ENCODE data around the gene GAREM2. TPM values are rescaled to one million over a fixed set of nuclear protein-coding genes. Genes with fewer than 3 reads are reported as not detected.

Gene GAREM2
- total RNA-seq, 4 donors from 2014 or later, result 0.35 to 0.94 (median 0.85) TPM; not detected in 1

- TF ChIP-seq POLR2A (IDR thresholded peaks at IDR 0.05) (no peak), CTCF (IDR thresholded peaks at IDR 0.05) (no peak)
- Histone ChIP-seq H3K4me1 (peaks cover 0 to 5% (median 0%) of the 10 kb centered on the region in 4 donors), H3K36me3 (peaks cover 0 to 94% (median 3%) of the 10 kb centered on the region in 3 donors), H3K4me3 (no peak overlapping the region), H3K27me3 (no peaks in the 10 kb centered on the region), H3K9me3 (no peaks in the 10 kb centered on the region), H3K27ac (no peak overlapping the region)
- no peak for DNase-seq
These were observed 56.7 kb downstream of the GAREM2 start for GRCh38 chr2:26229595-26229994.

- Histone ChIP-seq H3K4me1 (no peaks in the 10 kb centered on the region), H3K27ac (no peak overlapping the region), H3K27me3 (no peaks in the 10 kb centered on the region), H3K9me3 (no peaks in the 10 kb centered on the region), H3K4me3 (no peak overlapping the region), H3K36me3 (peaks cover 0 to 99% (median 5%) of the 10 kb centered on the region in 3 donors)
- TF ChIP-seq POLR2A (IDR thresholded peaks at IDR 0.05), result no peak
- no peak for TF ChIP-seq CTCF (IDR thresholded peaks at IDR 0.05)
- DNase-seq, result no peak
These were observed 57.9 kb downstream of the GAREM2 start for GRCh38 chr2:26230806-26231205.

GRCh38 chr2:26235089-26235488 is 62.2 kb downstream of the GAREM2 start:
- Histone ChIP-seq H3K4me1 (peaks cover 0 to 13% (median 0%) of the 10 kb centered on the region in 4 donors), H3K27ac (peak overlapping the region in 1 of 4 donors; percentile 61), H3K27me3 (no peaks in the 10 kb centered on the region), H3K9me3 (no peaks in the 10 kb centered on the region), H3K36me3 (peaks cover 0 to 88% (median 5%) of the 10 kb centered on the region in 3 donors), H3K4me3 (no peak overlapping the region)
- no peak for TF ChIP-seq POLR2A (IDR thresholded peaks at IDR 0.05)
- TF ChIP-seq CTCF (IDR thresholded peaks at IDR 0.05), result peak in 4 of 6 experiments; percentile 21 to 56 (median 50)
- no peak for DNase-seq

GRCh38 chr2:26237868-26238267 is 65.0 kb downstream of the GAREM2 start:
- H3K36me3 ChIP-seq, result peaks cover 0 to 61% (median 5%) of the 10 kb centered on the region in 3 donors

GRCh38 chr2:26238311-26238958 is 65.5 kb downstream of the GAREM2 start:
- H3K4me1 ChIP-seq, result peaks cover 0 to 42% (median 3%) of the 10 kb centered on the region in 4 donors
- H3K9me3 ChIP-seq, result no peaks in the 10 kb centered on the region
- no peaks in the 10 kb centered on the region for H3K27me3 ChIP-seq
- DNase-seq, result no peak
- no peak overlapping the region for H3K27ac ChIP-seq
- no peak overlapping the region for H3K4me3 ChIP-seq
- H3K36me3 ChIP-seq, result peaks cover 0 to 55% (median 4%) of the 10 kb centered on the region in 3 donors
- TF ChIP-seq POLR2A (IDR thresholded peaks at IDR 0.05), result no peak
- no peak for TF ChIP-seq CTCF (IDR thresholded peaks at IDR 0.05)

More at GRCh38 chr2:26237868-26238267, 65.0 kb downstream of the GAREM2 start:
- Histone ChIP-seq H3K9me3 (no peaks in the 10 kb centered on the region), H3K27me3 (no peaks in the 10 kb centered on the region), H3K4me1 (peaks cover 0 to 36% (median 3%) of the 10 kb centered on the region in 4 donors), H3K27ac (no peak overlapping the region), H3K4me3 (no peak overlapping the region)
- TF ChIP-seq POLR2A (IDR thresholded peaks at IDR 0.05) (no peak), CTCF (IDR thresholded peaks at IDR 0.05) (no peak)
- no peak for DNase-seq

Other genes with a start within 250 kb of the GAREM2 start
- 10 to 100 TPM in 1 of 4 donors, 1 to 10 TPM in 2, under 1 TPM in 1; 0.70 to 71.0 (median 3.2) TPM for gene KIF3C, start 190.6 kb upstream of the GAREM2 start, total RNA-seq
- 10 to 100 TPM; 61.9 to 95.6 (median 85.1) TPM for gene RAB10, start 139.0 kb upstream of the GAREM2 start, total RNA-seq
- 100 to 1,000 TPM; 105 to 438 (median 267) TPM for gene HADHA, start 71.5 kb downstream of the GAREM2 start, total RNA-seq
- 100 to 1,000 TPM; 120 to 413 (median 251) TPM for gene HADHB, start 71.9 kb downstream of the GAREM2 start, total RNA-seq
- gene SELENOI, start 173.1 kb downstream of the GAREM2 start, total RNA-seq, result 10 to 100 TPM; 28.1 to 82.1 (median 51.2) TPM
- gene ADGRF3, start 173.7 kb downstream of the GAREM2 start, total RNA-seq, result 1 to 10 TPM in 1 of 4 donors, not detected in 3; 4.1 TPM
- not detected for gene DRC1, start 228.8 kb downstream of the GAREM2 start, total RNA-seq